ENCODE measurements around the gene PAK1.

GRCh38 chr11:77431813-77432212, 42.1 kb downstream of the PAK1 start:
- no peak for TF ChIP-seq CTCF (IDR thresholded peaks at IDR 0.05)
- TF ChIP-seq POLR2A (IDR thresholded peaks at IDR 0.05): no peak
